Non-pigmented ciliary epithelial cell (primary cell): ENCODE data around the gene DISP2.

Experiments used
- DNase-seq: peaks from one replicate; pipeline ENCODE4 v3.0.0-alpha.2; 2010; ENCODE audit warnings: low read depth

Gene DISP2, protein sequence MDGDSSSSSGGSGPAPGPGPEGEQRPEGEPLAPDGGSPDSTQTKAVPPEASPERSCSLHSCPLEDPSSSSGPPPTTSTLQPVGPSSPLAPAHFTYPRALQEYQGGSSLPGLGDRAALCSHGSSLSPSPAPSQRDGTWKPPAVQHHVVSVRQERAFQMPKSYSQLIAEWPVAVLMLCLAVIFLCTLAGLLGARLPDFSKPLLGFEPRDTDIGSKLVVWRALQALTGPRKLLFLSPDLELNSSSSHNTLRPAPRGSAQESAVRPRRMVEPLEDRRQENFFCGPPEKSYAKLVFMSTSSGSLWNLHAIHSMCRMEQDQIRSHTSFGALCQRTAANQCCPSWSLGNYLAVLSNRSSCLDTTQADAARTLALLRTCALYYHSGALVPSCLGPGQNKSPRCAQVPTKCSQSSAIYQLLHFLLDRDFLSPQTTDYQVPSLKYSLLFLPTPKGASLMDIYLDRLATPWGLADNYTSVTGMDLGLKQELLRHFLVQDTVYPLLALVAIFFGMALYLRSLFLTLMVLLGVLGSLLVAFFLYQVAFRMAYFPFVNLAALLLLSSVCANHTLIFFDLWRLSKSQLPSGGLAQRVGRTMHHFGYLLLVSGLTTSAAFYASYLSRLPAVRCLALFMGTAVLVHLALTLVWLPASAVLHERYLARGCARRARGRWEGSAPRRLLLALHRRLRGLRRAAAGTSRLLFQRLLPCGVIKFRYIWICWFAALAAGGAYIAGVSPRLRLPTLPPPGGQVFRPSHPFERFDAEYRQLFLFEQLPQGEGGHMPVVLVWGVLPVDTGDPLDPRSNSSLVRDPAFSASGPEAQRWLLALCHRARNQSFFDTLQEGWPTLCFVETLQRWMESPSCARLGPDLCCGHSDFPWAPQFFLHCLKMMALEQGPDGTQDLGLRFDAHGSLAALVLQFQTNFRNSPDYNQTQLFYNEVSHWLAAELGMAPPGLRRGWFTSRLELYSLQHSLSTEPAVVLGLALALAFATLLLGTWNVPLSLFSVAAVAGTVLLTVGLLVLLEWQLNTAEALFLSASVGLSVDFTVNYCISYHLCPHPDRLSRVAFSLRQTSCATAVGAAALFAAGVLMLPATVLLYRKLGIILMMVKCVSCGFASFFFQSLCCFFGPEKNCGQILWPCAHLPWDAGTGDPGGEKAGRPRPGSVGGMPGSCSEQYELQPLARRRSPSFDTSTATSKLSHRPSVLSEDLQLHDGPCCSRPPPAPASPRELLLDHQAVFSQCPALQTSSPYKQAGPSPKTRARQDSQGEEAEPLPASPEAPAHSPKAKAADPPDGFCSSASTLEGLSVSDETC (N-terminal part only)

DNA sequence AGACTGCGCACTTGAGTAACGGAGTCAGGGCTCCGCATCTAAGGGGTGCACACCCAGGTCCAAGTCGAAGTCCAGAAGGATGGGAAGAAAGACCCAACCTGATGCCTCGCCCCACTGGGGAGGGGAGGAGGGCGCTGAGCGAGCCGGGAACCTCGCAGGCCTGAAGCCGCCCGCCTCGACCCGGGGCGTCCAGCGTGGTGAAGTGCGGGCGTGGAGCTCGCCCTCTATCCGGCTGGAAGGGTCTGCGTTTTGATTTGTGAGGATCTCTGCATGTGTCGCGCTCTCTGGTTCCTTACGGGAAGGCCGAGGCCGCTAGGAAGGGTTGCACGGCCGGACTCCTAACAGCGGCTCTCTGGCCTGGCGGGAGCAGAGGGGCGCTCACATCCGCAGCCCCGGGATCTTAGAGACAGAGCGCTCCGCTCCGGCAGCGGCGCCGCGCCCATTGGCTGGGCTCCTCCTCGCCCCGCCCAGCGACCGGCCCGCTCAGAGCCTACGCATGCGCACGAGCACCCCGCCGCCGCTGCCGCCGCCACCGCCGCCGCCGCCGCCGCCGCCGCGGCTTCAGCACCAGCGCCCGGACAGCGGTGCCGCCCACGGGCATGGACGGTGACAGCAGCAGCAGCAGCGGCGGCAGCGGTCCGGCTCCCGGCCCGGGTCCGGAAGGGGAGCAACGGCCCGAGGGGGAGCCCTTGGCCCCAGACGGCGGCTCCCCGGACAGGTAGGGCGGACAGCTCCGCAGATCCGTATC lies at the start of gene DISP2:
DISP2 (plus strand) TSS at position 497 of the 748 bp plus-strand sequence; CDS start at position 600, 103 bp downstream.
- DNase-seq, result no peak

DNA sequence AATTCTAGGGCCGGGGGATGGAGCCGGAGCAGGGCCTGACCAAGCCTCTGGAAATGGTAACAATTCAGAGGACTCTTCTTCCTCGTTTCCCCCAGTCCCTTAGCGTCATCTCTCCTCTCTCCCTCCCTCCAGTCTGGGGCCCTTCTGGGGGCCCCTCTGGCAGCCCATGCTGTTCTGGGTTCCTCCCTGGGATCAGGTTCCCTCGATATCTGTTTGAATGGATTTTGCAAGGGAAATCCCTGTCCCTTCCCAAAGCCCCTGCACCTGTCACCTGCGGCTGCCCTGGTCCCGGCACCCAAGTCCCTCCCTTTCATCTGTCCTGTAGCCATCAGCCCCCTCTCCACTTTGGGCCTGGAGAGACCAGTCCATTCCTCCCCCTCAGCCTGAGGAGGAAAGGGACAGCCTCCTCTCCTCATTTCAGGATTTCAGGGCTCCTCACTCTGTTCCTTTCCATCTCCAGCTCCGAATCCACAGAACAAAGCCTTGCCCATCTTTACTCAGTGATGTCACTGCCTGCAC lies 48.6 kb upstream of the DISP2 start:
- no peak for DNase-seq

DNA sequence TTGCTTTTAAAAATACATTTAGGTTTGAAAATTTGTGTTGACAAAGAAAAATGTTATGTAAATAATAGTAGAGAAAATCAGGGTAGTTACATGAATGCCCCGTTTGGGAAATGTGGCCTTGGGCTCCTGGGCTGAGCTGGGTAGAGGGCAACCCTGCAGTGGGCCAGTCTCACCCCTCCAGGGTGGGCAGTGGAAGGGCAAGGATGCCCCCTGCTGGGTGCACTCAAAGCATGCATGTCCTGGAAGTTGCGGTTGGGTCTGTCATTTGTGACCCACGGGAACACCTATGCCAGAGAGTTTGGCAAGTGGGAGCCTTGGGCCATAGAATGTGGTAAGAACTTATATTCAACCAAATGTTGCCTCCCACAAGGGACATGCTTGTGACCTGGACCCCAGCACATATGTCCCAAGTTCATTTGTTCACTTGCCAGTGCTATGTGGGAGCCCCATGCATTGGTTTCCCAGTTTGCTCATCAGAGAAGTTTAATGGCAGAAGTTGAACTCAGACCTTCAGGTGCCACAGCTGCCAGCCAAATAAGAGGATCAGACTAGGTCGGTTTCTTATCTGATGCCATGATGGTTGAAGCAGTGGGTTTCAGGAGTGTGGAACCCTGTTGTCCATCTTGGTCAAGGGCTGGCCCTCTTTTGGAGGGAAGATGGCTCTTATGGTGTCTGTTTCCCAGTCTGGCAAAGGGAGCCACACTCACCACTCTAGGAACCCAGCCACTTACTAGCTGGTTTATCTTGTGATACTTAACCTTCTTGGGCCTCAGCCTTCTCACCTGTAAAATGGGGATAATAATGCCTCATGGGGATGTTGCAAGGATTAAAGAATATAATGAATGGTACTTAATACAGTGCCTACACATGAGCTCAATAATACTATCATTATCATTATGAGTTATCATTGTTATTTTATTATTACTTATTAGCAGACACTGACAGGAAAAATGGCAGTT lies 47.7 kb upstream of the DISP2 start:
- no peak for DNase-seq

DNA sequence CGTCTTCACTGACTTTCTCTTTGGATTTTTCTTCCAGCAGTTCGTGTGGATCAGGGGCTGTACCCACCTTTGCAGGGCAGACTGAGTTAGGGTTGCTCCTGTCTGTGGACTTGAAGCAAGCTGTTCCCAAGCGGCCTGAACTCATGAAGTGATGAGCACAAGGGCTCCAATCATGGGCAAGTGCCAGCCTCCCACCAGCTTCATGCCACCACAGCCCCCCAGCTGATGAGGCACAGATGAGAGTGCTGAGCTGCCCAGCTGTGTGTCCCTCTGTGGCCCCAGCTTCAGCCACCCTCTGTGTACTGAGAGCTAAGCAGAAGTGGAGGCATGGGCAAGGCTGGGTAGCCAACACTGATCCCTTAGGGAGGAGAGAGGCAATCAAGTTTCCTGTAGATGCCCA lies 47.0 kb upstream of the DISP2 start:
- no peak for DNase-seq

DNA sequence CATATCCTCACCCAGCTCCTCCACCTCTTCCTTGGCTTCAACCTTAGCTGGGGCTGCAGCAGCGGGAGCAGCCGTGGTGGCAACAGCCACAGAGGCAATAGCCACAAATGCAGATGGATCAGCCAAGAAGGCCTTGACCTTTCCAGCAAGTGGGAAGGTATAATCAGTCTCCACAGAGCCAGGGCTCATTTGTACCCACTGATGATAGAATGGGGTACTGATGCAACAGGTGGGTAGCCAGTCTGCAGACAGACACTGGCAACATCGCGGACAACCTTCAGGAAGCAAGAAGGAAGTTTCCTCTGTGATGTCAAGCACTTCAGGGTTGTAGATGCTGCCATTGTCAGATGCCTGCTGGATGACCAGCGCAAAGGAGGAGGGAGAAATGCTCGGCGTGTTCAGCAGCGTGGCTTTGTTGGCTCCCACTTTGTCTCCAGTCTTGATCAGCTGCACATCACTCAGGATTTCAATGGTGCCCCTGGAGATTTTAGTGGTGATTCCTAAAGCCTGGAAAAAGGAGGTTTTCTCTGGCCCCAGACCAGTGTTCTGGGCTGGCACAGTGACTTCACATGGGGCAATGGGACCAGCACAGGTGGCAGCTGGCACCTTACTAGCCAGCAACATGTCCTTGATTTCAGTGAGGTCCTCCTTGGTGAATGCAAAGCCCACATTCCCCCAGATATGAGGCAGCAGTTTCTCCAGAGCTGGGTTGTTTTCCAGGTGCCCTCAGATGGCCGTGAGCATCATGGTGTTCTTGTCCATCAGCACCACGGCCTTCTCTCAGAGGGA lies 45.5 kb upstream of the DISP2 start:
- DNase-seq, result no peak

DNA sequence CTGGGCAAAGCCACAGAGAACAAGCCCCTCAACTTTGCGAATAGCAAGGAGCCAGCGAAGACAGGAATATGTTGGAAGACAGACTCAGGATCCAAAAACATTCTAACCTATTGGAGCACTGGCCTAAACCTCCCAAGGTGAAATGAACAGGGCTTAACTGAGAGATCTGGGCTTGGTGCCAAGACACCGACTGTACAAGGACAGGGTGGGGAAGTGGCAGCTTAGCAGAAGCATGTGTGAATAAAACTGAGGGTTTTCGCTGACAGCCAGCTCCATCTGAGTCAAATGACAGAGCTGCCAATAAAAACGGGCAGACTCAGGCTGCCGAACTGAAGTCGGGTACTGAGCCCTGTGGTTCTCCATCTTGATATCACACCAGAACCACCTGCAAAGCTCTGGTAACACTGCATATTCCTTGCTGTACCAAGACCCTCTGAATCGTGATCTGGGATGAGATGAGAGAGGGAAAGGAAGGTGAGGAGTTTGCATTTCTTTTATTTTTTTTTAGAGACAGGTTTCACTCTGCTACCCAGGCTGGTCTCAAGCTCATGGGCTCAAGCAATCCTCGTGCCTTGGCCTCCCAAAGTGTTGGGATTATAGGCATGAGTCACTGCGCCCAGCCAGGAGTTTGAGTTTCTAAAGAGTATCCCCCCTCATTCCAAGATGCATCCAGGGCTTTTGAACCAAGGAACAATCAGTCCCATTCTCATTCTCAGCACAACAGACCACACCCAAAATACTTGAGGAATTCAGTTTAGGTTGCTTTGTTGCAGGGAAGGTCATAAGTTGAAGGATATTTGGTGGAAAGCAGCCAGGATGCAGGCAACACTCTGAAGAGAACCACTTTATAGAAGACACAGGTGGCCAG lies 44.3 kb upstream of the DISP2 start:
- DNase-seq, result no peak

DNA sequence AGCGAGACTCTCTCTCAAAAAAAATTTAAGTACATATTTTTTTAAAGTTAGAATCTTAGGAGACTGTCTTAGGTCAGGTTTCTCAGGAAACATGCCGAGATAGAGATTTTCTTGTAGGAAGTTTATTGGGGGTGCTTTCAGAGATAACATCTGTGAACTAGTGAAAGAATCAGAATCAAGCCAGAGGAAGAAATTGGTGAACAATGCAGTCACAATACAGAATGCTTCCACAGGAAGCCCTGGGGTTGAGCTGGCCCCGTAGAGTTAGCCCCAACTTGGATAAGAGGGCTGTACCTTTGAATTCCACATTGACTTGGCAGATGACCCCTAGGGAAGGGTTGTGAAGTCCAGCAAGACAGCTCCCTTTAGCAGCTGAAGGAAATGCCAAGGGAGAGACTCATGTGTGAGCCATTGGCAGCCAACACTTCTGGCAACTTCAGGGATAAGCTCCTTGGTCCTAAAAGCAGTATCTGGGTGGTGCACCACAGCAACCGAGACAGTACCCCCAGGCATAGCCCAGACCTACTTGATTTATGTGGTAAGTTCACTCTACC lies 43.2 kb upstream of the DISP2 start:
- DNase-seq, result no peak

DNA sequence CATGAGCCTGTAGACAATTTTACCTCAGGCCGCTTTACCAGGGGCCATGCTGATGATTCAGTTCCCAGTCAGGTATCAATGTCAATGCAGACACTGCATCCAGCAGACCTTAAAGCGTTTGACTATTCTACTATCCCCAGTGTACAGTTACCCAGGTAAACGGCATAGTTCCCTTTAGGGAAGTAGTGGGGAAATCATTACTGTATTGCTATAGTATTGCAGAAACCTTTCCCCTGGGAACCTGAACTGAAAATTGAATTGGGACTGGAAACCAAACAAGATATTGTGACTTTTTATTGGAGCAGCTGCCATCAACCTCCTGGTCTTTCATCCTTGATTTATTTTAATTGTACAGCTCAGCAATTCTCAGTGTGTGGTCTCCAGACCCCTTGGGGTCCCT lies 41.1 kb upstream of the DISP2 start:
- no peak for DNase-seq

DNA sequence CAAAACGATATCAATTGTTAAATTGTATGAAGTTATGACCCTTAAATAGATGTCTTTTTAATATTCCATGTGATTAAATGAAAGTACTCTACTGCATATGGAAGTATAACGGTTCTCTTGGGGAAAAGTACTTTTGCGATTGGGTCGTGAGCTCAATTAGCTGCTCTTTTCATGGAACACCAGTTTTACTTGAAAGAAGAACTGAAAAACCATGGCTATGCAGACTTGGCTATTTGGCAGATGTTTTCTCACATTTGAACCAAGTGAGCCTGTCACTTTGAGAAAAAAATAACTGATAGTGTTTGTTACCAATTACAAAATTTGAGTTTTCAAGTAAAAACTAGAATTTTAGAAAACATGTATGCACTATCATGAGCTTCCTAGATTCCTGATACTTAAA lies 40.4 kb upstream of the DISP2 start:
- no peak for DNase-seq

DNA sequence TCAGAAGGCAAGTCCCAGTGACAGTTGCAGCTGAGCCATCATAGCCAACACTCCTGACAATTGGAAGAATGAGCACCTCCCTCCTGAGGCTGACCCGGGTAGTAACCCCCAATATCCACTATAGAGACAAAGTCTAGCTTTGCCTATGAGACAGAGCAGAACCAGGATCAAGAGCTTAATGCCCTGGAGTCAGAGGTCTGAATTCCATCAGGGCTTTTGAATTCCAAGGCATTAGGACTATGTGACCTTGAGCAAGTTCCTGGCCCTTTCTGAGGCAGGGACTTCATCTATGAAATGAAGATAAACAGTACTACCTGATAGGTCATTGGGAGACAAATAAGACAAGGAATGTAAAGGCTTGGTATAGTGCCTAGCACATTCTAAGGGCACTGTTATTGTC lies 37.6 kb upstream of the DISP2 start:
- DNase-seq, result no peak

DNA sequence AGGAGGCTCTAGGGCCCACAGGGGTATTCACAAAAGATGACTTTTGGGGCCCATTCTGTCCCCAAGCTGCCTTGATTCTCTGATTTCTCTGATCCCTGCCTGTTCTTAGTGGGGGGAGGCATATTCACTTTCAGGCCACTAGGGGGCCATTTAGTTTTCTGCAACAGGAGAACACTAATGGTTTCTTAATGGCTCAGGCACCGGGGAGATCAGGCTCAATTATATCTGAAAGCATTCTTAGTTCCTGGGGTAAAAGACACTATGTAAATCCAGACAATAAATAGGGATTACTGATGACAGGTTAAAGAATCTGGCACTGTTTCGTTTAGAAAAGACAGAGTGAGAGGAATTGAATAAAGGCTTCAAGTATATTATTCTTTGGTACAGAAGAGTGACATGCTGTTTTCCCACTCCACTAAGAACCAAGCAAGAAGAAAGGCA lies 37.1 kb upstream of the DISP2 start:
- DNase-seq, result no peak

DNA sequence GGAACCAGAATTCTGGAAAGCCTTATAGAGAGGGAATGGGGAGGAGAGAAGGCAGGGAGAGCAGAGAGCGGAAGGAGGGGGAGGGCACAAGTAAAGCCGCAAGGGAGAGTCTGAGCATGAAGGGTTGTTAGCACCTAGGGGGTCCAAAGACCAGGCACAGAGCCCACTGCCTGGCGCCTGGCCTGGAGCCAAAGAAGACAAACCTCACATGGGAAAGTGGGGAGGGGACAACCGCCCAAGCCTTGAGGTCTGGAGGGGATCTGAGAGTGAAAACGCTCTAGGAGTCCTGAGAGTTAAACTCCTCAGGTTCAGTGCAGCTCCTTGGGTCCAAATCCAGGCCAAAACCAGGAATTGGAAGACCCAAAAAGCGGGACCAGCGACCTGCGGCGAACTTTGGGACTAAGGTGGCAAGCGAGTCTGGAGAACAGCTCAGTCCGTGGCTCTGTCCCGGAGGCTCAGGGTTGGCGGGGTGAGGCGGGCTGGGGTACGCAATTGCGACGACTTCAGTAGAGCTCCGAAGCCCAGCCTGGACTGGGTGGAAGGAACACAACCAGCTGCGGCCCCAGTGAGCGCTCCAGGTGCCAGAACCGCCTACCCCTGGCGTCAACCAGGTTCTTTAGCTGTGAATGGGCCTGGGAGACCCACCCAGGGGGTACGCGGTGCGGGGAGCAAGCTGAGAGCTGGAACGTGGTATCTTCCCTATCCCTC lies 35.3 kb upstream of the DISP2 start:
- DNase-seq, result no peak

DNA sequence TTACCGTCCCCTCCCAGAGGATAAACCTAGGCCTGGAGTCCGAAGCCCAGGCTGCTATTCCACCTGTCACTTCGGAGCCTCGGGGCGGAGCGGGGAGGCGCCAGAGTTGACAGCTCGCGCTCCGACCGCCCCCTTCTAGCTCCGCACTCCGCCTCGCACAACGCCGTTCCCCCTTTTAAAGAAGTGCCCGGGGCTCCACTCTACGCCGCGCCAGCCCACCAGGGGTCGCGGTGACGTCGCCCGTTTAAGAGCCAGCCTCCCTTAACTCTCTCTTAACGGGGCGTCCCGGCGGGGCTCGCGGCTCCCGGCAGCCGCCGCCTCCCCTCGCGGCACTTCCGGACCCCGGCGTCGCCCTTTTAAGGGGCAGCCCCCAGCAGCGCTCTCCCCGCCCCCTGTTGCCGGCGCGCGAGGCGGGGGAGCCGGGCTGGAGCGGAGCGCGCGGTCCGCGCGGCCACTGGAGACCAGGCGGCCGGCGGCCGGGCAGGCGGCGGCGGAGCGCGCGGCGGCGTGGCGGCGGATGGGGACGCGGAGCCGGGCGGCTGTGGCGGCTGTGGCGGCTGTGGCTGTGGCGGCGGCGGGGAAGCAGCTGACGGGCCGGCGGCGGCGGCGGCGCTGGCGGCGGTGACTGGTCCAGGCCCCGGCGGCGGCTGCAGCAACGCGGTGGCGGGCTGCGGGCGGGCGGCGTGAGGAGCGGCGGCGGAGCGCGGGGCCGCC lies 34.6 kb upstream of the DISP2 start, which contains the start of gene INAFM2:
INAFM2 (plus strand) TSS at position 454 of the 714 bp plus-strand sequence. CDS start 364 bp downstream, outside the sequence.
- no peak for DNase-seq

DNA sequence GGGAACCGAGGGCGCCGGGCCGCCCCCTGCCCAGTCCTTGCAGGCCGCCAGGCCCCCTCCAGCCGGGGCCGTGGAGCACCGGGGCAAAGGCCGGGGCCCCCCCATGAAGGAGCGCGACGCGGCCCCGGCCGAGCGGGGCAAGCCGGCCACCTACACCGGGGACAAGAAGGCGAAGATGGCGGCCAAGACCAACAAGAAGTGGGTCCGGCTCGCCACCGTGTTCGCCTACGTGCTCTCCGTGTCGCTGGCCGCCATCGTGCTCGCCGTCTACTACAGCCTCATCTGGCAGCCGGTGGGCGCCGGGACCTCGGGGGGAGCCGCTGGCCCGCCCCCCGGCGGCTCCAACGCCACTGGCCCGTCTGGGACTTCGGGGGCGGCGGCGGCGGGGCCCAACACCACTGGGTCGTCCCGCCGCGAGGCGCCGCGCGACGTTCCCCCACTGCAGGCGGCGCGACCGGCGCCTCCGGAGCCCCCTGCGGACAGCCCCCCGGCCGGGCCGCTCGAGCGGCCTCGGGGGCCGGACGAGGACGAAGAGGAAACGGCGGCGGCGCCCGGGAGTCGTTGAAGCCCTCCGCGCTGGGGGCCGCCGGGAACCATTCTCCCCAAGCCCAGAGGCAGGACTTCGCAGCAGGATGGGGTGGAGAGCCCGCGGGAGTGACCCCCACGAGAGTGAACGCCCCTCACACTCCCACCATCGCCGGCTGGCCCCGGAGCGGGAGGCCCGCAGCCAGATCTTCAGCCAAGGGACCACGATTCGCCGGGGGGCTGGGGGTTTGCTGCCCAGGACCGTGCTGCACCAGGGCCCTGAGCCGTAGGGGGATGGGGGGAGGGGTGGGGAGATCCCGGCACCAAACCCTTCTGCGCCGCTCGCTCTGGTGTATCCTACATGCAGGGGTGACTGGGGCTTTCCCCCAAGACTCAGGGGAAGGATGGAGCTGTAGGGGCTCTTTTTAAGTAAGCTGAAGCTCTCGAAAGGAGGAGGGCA lies 33.8 kb upstream of the DISP2 start:
- no peak for DNase-seq

DNA sequence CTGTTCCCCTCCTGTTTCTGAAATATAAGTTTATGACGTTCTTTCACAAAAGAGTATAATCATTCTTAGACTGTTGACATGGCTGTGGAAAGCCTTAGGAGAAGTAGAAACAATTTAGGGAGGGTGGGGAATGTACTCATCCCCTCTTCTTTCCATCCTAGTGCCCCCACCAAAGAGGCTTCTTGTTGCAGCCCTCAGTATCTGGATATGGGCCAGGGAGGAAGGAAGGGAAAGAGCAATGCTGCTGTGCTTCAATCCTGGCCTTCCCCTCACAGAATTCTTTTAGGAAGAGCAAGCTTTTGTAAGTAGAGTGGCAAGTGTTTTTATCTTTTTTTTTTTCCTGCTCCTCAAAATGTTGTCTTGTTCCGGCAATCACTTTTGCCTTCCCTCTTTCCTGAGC lies 32.8 kb upstream of the DISP2 start:
- no peak for DNase-seq
